Retinal pigment epithelial cell (primary cell): ENCODE data around the gene PSG4.
"Not testable (repeated sequence)": the region's sequence is repeated elsewhere in the genome, so short reads cannot be mapped to it uniquely, and the experiment has no call there.

Experiments used
- DNase-seq: peaks from one replicate; pipeline ENCODE4 v3.0.0-alpha.2; 2010; ENCODE audit warnings: low read depth
- H3K4me3 ChIP-seq: 2 replicates; pipeline ENCODE4 v1.5.1; 2011; ENCODE audit warnings: mild to moderate bottlenecking, low read length, control low read depth, moderate library complexity
- TF ChIP-seq, protein P1 (sequence below): conservative IDR thresholded peaks from 2 replicates; pipeline ENCODE4 v1.5.1; 2011; ENCODE audit warnings: low read depth, low read length, control low read depth, inconsistent platforms

PSG4 gene

DNA sequence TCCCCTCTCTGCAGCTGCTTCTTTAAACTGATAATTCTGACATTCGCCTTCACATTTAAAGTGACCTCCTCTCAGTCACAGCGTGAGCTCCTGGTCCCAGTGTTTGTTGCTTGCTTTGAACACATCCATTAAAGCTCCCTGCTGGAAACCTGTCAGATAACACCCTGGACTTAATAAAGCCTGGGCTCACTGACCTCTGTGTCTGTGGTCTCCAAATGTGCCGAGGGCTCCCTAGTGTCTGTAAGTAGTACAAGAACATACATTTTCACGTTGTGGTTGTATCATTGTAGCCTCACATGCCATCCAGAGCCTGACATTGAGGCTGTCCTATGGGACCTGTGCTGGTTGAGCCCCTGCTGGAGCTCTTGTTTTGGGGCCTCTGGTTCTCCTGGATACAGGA is 2.6 kb upstream of the PSG4 start:
- DNase-seq: no peak
- H3K4me3 ChIP-seq: no peak overlapping the region
- TF ChIP-seq, protein P1, sequence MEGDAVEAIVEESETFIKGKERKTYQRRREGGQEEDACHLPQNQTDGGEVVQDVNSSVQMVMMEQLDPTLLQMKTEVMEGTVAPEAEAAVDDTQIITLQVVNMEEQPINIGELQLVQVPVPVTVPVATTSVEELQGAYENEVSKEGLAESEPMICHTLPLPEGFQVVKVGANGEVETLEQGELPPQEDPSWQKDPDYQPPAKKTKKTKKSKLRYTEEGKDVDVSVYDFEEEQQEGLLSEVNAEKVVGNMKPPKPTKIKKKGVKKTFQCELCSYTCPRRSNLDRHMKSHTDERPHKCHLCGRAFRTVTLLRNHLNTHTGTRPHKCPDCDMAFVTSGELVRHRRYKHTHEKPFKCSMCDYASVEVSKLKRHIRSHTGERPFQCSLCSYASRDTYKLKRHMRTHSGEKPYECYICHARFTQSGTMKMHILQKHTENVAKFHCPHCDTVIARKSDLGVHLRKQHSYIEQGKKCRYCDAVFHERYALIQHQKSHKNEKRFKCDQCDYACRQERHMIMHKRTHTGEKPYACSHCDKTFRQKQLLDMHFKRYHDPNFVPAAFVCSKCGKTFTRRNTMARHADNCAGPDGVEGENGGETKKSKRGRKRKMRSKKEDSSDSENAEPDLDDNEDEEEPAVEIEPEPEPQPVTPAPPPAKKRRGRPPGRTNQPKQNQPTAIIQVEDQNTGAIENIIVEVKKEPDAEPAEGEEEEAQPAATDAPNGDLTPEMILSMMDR: no peak

DNA sequence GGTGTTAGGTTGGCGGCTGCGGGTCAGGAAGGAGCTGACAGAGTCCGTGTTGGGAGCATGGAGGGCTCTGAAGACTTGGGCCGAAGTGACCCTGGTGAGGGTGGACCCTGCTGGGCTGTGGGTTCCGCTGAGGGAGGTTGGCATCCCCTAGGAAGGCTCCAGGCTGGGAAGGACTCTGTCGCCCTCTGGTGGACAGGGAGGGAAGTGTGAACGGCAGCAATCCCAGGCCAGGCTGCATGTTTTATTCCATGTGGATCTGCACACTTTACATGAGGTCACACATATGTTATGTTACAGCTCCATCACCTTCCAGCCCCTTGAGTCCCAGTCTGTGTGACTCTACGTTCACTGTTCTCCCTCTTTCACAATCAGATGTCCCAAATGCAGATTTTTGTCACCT is 1.7 kb upstream of the PSG4 start:
- TF ChIP-seq, protein P1: peak; percentile 71
- not testable (repeated sequence) for H3K4me3 ChIP-seq, DNase-seq

DNA sequence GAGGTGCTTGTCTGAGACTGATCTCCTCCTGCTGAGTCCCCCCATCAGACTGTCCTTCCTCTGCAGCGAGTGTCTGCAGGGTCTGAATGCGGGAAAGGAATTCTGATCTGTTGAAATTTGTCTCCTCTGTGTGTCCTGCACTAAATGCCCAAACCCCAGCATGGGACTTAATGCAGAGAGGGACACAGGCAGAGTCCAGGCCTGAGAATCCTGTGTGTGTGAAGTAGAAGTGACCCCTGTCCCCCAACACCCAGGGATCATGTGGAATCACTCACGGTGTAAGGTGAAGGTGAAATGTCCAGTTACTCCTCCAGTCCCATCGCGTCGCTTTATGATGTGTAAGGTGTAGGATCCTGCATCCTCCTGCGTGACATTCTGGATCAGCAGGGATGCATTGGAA is 1.8 kb downstream of the PSG4 start:
- H3K4me3 ChIP-seq: peak overlapping the region; percentile 3
- not testable (repeated sequence) for DNase-seq

DNA sequence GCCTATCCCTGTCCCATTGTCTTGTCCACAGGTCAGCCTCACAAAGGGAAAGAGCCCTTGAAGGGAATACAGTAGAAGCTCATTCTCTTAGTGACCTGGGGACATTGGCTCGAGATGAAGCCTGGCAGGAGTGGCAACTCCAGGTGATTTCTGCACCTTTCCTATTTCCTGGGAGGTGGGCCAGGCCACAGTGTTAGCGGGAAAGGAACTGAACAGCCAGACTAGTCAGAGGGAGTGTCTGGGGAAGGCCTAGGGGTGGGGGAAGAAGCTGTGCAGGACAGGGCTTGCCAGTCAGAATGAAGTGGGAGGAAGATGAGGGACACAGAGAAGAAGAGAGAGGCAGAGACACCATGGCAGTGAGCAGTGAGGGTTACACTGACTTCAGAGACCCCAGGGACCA is 3.5 kb downstream of the PSG4 start:
- DNase-seq, H3K4me3 ChIP-seq: not testable (repeated sequence)

DNA sequence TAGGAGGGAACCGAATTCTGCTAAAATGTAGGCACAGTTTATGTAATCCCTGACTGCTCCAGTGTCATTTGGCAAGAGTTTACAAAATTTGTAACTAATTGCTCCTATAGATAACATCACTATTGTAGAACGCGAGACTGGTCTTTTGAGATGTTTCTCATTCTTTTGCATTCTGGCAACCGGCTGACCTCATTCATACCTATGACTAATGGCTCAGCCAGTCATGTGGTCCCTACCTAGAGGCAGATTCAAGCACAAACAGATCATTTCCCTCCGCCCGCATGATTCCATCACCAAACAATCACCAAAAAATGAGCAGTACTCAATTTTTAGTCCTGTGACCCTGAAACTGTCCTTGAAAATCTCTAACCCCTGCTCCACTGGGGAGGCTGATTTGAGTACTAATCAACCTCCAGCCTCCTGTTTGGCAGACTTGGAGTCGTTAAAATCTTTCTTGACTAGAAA is 4.1 kb downstream of the PSG4 start:
- peak; percentile 75 for DNase-seq
- not testable (repeated sequence) for H3K4me3 ChIP-seq

DNA sequence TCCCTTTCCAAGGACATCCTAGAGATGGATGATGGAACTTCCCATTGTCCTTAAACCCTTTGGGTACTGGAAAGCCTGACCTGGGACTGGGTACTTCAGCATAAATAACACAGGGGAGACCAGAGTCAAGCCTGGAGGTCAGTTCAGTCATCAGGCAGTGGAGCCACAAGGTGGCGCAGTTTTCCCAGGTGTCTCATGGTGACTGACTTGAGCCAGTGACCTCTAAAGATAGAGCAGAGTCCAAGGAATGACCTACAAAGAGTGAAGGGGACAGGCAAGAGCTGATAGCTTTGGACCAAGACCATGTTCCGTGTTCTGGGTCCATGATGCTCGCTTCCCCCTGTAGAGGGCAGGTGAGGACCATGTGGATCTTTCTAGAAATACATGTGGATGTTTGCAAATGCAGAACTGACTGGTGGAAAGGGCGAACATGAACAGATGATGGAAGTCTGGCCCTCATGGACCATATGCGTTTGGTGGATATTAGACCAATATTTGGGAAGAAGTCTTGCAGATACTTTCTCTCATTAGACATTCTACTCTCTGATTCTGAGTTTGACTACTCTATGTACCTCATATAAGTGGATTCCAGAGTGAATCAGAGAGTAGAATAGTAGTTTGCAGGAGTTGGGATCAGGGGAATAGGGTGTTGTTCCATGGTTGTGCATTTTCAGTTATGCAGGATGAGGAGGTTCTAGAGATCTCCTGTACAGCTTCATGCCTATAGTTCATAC is 6.6 kb downstream of the PSG4 start:
- H3K4me3 ChIP-seq, DNase-seq: not testable (repeated sequence)
- TF ChIP-seq, protein P1: peak; percentile 18

DNA sequence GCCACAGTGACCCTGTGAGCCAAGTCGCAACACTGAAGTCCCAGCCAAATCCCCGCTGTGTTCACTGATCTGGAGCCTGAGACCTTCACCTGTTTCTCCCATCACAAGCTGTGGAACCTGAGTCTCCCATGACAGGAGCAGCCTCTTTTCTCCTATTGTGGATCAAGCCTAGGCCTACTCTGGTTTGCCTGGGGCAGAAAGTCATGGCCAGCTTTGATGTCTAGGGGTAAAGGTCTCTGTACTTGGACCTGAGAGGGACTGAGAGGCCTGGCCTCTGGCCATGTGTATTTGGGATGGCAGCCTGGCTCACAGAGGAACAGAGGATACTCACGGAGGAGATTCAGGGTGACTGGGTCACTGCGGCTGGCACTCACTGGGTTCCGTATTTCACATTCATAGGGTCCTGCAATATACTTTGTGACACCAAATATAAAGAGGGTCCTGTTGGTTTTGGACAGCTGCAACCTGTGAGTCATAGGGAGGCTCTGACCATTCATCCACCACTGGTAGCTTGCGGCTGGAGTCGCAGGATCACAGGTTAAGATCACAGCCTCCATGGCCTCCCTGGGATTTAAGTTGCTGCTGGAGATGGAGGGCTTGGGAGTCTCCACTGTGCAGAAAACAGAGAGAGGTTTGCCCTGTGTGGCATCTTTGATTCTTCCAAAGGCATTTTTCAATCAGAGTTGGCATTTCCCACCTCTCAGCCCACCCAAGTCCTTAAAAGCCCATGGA is 7.6 kb downstream of the PSG4 start:
- H3K4me3 ChIP-seq, DNase-seq: not testable (repeated sequence)

DNA sequence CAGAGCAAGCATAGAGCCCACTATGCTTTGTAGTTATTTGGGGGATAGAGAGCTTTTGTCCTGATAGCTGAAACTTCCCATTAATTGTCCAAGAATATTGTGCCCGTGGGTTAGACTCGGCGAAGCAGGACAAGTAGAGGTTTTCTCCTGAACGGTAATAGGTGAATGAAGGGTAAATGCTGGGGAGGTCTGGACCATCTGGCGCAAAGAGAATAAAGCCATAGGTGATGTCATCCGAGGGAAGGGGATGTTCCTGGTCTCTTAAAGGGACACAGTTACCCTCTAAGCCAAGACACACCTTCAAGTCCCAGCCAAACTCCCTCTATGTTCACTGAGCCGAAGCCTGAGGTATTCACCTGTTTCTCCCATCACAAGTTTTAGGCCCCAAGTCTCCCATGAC is 11.0 kb downstream of the PSG4 start:
- H3K4me3 ChIP-seq, DNase-seq: not testable (repeated sequence)

DNA sequence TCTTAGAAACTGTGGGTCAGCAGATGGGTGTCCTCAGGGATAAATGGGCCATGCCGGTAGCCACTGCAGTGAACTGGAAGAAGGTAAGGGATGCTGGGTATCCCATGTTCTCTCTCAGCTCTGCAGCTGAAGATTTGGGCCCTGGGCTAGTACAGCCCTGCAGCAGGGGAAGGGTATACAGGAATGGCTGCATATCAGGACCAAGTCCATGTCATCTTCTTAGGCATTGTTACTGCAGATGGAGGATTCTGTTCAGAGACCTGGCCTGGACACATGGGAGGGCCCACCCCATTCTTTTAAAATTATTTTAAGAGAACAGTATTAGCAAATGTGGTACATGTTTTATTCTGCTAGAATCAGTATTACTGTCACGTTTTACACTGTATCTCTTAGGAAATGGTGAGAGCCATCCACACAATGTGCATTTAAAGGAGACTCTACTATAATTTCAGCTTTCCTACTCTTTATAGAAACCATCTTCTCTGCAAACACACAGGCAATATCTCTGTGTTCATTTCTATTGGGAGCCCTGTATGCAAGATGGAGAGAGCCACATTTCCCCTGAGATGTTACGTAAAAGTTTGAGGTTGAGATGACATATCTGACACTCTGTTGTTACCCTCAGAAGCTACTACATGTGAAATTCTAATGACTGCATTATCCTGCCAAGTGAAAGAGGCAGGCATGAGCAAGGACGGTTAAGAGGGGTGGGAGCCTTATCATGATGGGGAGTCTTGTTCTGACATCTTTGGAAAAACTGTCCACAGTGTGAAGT is 12.9 kb downstream of the PSG4 start:
- DNase-seq, H3K4me3 ChIP-seq: not testable (repeated sequence)

DNA sequence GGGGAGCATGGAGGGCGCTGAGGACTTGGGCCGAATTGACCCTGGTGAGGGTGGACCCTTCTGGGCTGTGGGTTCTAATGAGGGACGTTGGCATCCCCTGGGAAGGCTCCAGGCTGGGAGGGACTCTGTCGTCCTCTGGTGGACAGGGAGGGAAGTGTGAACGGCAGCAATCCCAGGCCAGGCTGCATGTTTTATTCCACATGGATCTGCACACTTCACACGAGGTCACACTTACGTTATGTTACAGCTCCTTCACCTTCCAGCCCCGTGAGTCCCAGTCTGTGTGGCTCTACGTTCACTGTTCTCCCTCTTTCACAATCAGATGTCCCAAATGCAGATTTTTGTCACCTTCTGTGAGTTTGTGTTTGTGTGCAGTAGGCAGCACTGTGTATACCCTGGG is 17.3 kb downstream of the PSG4 start:
- TF ChIP-seq, protein P1: peak; percentile 46
- not testable (repeated sequence) for DNase-seq, H3K4me3 ChIP-seq

DNA sequence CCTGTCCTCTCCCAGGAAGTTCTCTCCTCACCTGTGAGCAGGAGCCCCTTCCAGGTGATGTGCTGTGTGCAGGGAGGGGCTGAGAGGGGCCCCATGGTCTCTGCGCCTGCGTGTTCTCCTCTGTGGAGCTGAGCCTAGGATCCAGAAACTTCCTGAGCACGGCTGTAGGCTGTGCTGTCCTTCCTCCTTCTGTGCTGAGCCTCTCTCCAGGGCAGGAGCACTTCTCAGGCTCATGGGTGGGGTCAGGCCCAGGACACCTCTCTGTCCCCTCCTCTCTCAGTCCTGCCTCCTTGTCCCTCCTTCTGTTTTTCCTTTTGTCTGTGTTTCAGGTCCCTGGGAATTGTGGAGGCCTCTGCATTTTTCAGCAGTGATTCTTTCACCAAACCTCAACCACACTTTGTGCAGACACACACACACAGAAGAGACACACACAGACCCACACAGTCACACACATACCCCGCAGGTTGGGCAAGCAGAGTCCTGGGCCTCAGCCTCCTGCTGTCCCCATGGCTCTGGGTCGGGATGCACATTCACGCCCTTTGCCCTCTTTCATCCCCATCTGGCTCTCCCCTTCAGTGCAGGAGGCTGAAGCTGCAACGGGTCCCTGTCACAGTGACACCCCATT is 19.0 kb downstream of the PSG4 start, which contains the start of gene PSG5:
Gene PSG5, minus strand, starts transcription at position 226 of the 625 bp plus-strand sequence. Its CDS starts 131 bp downstream, at position 95.
- DNase-seq, H3K4me3 ChIP-seq: not testable (repeated sequence)

DNA sequence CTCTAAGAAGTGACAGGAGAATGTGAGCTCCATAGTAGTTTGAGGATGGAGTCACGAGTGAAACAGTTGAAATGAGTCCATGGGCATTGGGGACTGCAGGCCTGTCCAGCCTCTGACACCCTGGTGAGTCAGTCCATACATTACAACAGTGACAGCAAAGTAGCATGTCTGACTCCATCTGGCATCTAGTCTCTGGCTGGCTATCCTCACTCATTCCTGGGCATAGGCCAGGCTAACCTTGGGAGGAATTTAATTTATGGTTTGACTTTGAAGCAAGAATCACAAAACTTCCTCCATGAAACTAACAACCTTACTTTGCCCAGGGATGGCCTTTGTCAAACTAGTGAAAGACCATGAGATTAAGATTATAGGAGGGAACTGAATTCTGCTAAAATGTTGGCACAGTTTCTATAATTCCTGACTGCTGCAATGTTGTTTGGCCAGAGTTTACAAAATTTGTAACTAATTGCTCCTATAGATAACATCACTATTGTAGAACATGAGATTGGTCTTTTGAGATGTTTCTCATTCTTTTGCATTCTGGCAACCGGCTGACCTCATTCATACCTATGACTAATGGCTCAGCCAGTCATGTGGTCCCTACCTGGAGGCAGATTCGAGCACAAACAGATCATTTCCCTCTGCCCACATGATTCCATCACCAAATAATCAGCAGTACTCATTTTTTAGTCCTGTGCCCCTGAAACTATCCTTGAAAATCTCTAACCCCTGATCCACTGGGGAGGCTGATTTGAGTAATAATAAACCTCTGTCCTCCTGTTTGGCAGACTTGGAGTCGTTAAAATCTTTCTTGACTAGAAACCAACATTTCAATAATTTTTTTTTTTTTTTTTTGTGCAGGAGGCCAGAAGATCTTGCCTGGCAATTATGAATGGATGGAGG is 23.3 kb downstream of the PSG4 start:
- DNase-seq: peak; percentile 72
- not testable (repeated sequence) for H3K4me3 ChIP-seq
